HG02870 (cell line): ENCODE results near the gene TESK2.

ENCODE experiments used
- ATAC-seq: cut with Tn5 transposase; IDR thresholded peaks from one replicate; pipeline ENCODE4 v1.9.1; 2021; ENCODE audit warnings: mild to moderate bottlenecking, moderate library complexity; ENCODE audit not compliant: unreplicated experiment

Gene TESK2

GRCh38 chr1:45306319-45306718 is 184.6 kb downstream of the TESK2 start:
- no peak for ATAC-seq

GRCh38 chr1:45305231-45305630 is 185.7 kb downstream of the TESK2 start:
- no peak for ATAC-seq

- ATAC-seq: no peak
Observed at GRCh38 chr1:45304311-45305081, 186.5 kb downstream of the TESK2 start.

GRCh38 chr1:45303520-45304310 is 187.2 kb downstream of the TESK2 start:
- peak; percentile 64 for ATAC-seq

GRCh38 chr1:45302505-45303150 is 188.3 kb downstream of the TESK2 start:
- no peak for ATAC-seq

GRCh38 chr1:45300669-45300997 is 190.3 kb downstream of the TESK2 start:
- ATAC-seq: no peak

GRCh38 chr1:45299981-45300668 is 190.8 kb downstream of the TESK2 start:
- no peak for ATAC-seq

- ATAC-seq: no peak
Observed at GRCh38 chr1:45299296-45299695, 191.7 kb downstream of the TESK2 start.

- no peak for ATAC-seq
Observed at GRCh38 chr1:45297666-45298356, 193.2 kb downstream of the TESK2 start.
